HepG2 (cell line): ENCODE measurements around the gene PCIF1. TPM values are rescaled to one million over a fixed set of nuclear protein-coding genes. Genes with fewer than 3 reads are reported as not detected.
A peak's percentile ranks its signal among the peaks of the same experiment; 100 is the strongest.

Experiments
- AHDC1 ChIP-seq: sonication (generic); formaldehyde crosslinking; IDR thresholded peaks from 2 replicates; pipeline ENCODE4 v1.5.1; 2020; ENCODE audit warnings: mild to moderate bottlenecking, missing genetic modification reagents, borderline replicate concordance
- BCL6 ChIP-seq: IDR thresholded peaks from 2 replicates; pipeline ENCODE4 v1.6.1; 2016; ENCODE audit warnings: missing genetic modification reagents, missing compliant biosample characterization
- DMAP1 ChIP-seq: IDR thresholded peaks from 2 replicates; pipeline ENCODE4 v1.6.1; 2016
- EP300 ChIP-seq, 3 experiments: sonication (generic) in 1 of 3; formaldehyde crosslinking in 1 of 3; IDR thresholded peaks; 2 replicates each; pipeline versions ENCODE4 v1.5.1 to v1.6.1; 2011 to 2020; ENCODE audit warnings: low read depth in 2 of 3, low read length in 2 of 3, borderline replicate concordance in 1 of 3, improper control_type of control experiment in 1 of 3, mild to moderate bottlenecking in 1 of 3, missing genetic modification reagents in 1 of 3, moderate library complexity in 1 of 3
- HCFC1 ChIP-seq: fragments of 150-350 bp; IDR thresholded peaks from 2 replicates; pipeline ENCODE4 v1.6.1; 2014; ENCODE audit warnings: low read depth, low read length
- HNRNPH1 ChIP-seq: fragments of 200-400 bp; formaldehyde crosslinking; optimal IDR thresholded peaks from 2 replicates; pipeline ENCODE3; 2017; ENCODE audit warnings: mild to moderate bottlenecking, low read depth, low read length
- IRF9 ChIP-seq: sonication (generic); formaldehyde crosslinking; IDR thresholded peaks from 2 replicates; pipeline ENCODE4 v1.8.0; 2022; ENCODE audit warnings: missing genetic modification reagents, mild to moderate bottlenecking, borderline replicate concordance
- KDM5B ChIP-seq: sonication (generic); formaldehyde crosslinking; IDR thresholded peaks from 2 replicates; pipeline ENCODE4 v1.4.0; 2020; ENCODE audit warnings: missing genetic modification reagents, mild to moderate bottlenecking, borderline replicate concordance
- KLF13 ChIP-seq: sonication (generic); formaldehyde crosslinking; IDR thresholded peaks from 2 replicates; pipeline ENCODE4 v1.4.0; 2020; ENCODE audit warnings: mild to moderate bottlenecking, missing genetic modification reagents
- NFATC3 ChIP-seq: sonication (generic); formaldehyde crosslinking; IDR thresholded peaks from 2 replicates; pipeline ENCODE4 v1.5.1; 2020; ENCODE audit warnings: mild to moderate bottlenecking, missing genetic modification reagents
- RFX3 ChIP-seq: IDR thresholded peaks from 2 replicates; pipeline ENCODE4 v1.6.1; 2016; ENCODE audit warnings: missing biosample characterization, missing genetic modification reagents
- SMAD1 ChIP-seq: sonication (generic); formaldehyde crosslinking; IDR thresholded peaks from 2 replicates; pipeline ENCODE4 v1.4.0; 2020; ENCODE audit warnings: missing genetic modification reagents, low read depth, mild to moderate bottlenecking, borderline replicate concordance
- SPEN ChIP-seq: sonication (generic); formaldehyde crosslinking; IDR thresholded peaks from 2 replicates; pipeline ENCODE4 v1.5.1; 2020; ENCODE audit warnings: low read depth, mild to moderate bottlenecking, missing genetic modification reagents
- THAP9 ChIP-seq: sonication (generic); formaldehyde crosslinking; IDR thresholded peaks from 2 replicates; pipeline ENCODE4; 2020; ENCODE audit warnings: missing genetic modification reagents, mild to moderate bottlenecking, borderline replicate concordance
- ZMAT5 ChIP-seq: sonication (generic); formaldehyde crosslinking; IDR thresholded peaks from 2 replicates; pipeline ENCODE4 v1.5.0; 2020; ENCODE audit warnings: mild to moderate bottlenecking, low read depth, missing genetic modification reagents, borderline replicate concordance
- ZNF20 ChIP-seq: sonication (generic); formaldehyde crosslinking; IDR thresholded peaks from 2 replicates; pipeline ENCODE4 v1.4.0; 2020; ENCODE audit warnings: mild to moderate bottlenecking, moderate library complexity, missing genetic modification reagents
- ZNF24 ChIP-seq: fragments of 450-650 bp; IDR thresholded peaks from 2 replicates; pipeline ENCODE4 v1.6.1; 2017; ENCODE audit warnings: antibody characterized with exemption, mild to moderate bottlenecking
- ZNF468 ChIP-seq: sonication (generic); formaldehyde crosslinking; IDR thresholded peaks from 2 replicates; pipeline ENCODE4 v1.8.0; 2022; ENCODE audit warnings: mild to moderate bottlenecking, moderate library complexity, missing genetic modification reagents
- ZNF740 ChIP-seq: sonication (generic); formaldehyde crosslinking; IDR thresholded peaks from 2 replicates; pipeline ENCODE4 v1.4.0; 2020; ENCODE audit warnings: missing genetic modification reagents
- ZNF766 ChIP-seq: sonication (generic); formaldehyde crosslinking; IDR thresholded peaks from 2 replicates; pipeline ENCODE4 v1.5.0; 2020; ENCODE audit warnings: missing genetic modification reagents, borderline replicate concordance
- polyA plus RNA-seq, 8 experiments: library from polyadenylated mRNA; depleted of rRNA in 3 of 8; stranded (reverse) in 7 of 8; unstranded in 1 of 8; fragments of >200 nt; fragmentation: Illumina TruSeq in 4 of 8; extraction: Trizol in 4 of 8; gene quantifications; 2 replicates each; pipeline versions ENCODE4 v1.2.1 to v1.2.3, GENCODE V29; 2011 to 2016; ENCODE audit warnings: low read depth in 4 of 8, missing spikeins in 1 of 8, mixed read lengths in 1 of 8; ENCODE audit not compliant: insufficient read depth in 1 of 8
- total RNA-seq, 5 experiments: library from RNA; depleted of rRNA; stranded (reverse); fragments of >200 nt; fragmentation: Illumina TruSeq; extraction: Trizol; gene quantifications; 2 replicates each; pipeline ENCODE4 v1.2.3, GENCODE V29; 2016; ENCODE audit warnings: low read depth in 1 of 5

The PCIF1 gene
- total and polyA plus RNA-seq, 2 of the 13 experiments (the other 11 are each of a cell fraction or from before 2014, with no cell fraction given) = 20.9 to 24.4 TPM

GRCh38 chr20:45909336-45909808, 25.1 kb upstream of the PCIF1 start (continued):
- TF ChIP-seq NFATC3 (CRISPR knock-in tag) (no peak), ZNF20 (CRISPR knock-in tag) (no peak), SPEN (CRISPR knock-in tag) (peak; percentile 98), BCL6 (CRISPR knock-in tag) (peak; percentile 52), EP300 (IDR thresholded peaks at IDR 0.05; ENCODE audit: low read depth in 2 of 2, low read length in 2 of 2) (peak in 1 of 2 experiments; percentile 57; a peak in 1 of 4 replicates), EP300 (CRISPR knock-in tag; IDR thresholded peaks at IDR 0.05; ENCODE audit: borderline replicate concordance) (peak; percentile 25; the same call in 1 of the 2 replicates), IRF9 (CRISPR knock-in tag) (no peak; the same call in 1 of the 2 replicates), HCFC1 (no peak; the same call in 1 of the 2 replicates), HNRNPH1 (no peak), RFX3 (CRISPR knock-in tag) (no peak), AHDC1 (no peak), ZNF766 (CRISPR knock-in tag) (0 out of 2 replicates have a peak, but pooled peaks have one; percentile 9), ZNF740 (CRISPR knock-in tag) (no peak), DMAP1 (CRISPR knock-in tag) (peak; percentile 81), ZNF468 (CRISPR knock-in tag) (no peak), SMAD1 (CRISPR knock-in tag) (no peak), KLF13 (no peak), KDM5B (CRISPR knock-in tag) (peak; percentile 56; the same call in 1 of the 2 replicates), ZNF24 (no peak), THAP9 (CRISPR knock-in tag) (no peak; the same call in 1 of the 2 replicates), ZMAT5 (CRISPR knock-in tag) (no peak)
